HG03558 (cell line): ENCODE results near the gene HRH2.

Experiments
- ATAC-seq: cut with Tn5 transposase; IDR thresholded peaks from one replicate; pipeline ENCODE4 v1.9.1; 2021; ENCODE audit warnings: moderate number of reproducible peaks; ENCODE audit not compliant: unreplicated experiment; ENCODE audit errors: extremely low read depth

HRH2 gene

DNA sequence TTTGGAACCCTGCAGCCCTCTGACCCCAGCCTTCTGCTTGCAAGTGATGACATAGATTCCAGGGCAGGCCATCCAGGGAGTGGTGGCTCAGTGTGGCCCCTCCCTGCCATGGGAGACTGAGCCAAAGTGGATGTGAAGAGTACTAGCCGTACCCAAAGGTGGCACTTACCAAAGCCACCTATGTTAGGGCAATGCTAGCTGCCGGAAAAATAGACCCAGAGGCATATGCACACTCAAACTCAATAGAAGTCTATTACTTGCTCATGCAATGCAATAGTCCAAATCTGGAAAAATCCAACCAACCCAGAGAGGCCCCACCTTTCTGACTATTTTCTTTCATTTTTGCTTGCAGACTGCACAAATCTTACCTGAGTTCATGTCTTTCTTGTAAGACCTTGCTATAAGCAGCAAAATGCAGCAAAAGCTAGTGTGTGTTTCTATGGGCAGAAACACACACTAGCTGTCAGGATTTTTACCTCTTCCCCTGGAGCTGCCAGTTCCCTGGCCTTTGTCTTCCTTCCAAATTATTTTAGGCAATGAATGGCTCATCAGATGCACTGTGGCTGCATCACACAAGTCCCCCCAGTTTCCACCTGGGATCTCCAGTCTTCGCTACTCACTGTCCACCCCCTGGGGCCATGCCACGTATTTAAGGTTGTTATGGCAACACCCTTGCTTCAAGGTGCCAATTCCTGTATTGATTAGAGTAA lies 74.0 kb downstream of the HRH2 start:
- no peak for ATAC-seq

- ATAC-seq, result no peak
Measured at GRCh38 chr5:175733017-175733416, 75.1 kb downstream of the HRH2 start.

- no peak for ATAC-seq
Measured at GRCh38 chr5:175734016-175734415, 76.1 kb downstream of the HRH2 start.

DNA sequence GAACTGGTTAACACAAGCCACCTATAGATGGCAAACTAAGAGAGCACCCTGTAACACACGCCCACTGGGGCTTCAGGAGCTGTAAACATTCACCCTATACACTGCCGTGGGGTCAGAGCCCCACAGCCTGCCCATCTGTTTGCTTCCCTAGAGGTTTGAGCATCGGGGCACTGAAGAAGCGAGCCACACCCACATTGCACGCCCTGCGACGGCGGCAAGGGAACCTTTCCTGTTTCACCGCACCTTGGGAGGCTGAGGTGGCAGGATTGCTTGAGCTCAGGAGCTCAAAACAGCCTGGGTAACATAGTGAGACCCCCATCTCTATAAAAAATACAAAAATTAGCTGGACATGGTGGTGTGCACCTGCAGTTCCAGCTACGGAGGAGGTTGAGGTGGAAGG lies 76.6 kb downstream of the HRH2 start:
- no peak for ATAC-seq

- ATAC-seq, result no peak
Measured at GRCh38 chr5:175735701-175736100, 77.8 kb downstream of the HRH2 start.

- ATAC-seq, result no peak
Measured at GRCh38 chr5:175736652-175737051, 78.8 kb downstream of the HRH2 start.

DNA sequence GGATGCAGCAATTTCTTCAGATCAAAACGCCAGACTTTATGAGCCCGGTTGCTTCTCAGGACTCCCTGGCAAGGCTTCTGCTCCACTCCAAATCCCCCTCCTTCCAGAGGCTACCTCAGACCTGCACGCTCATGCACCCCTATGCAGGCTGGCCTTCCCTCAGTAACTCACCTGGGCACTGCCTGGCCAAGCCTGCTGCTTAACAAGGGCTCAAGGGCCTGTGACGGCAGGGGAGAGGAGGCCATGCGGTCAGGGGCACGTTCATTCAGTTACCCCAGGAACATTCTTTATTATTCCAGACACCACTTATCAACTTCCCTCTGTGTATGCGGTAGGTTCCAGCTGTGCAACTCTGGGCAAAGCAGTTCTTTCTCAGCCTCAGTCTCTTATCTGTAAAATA lies 79.6 kb downstream of the HRH2 start:
- ATAC-seq, result no peak

GRCh38 chr5:175738126-175738525 lies 80.3 kb downstream of the HRH2 start:
- ATAC-seq, result no peak

GRCh38 chr5:175738602-175739133 lies 80.8 kb downstream of the HRH2 start:
- ATAC-seq, result no peak

GRCh38 chr5:175740014-175740413 lies 82.1 kb downstream of the HRH2 start:
- no peak for ATAC-seq

GRCh38 chr5:175741556-175741955 lies 83.7 kb downstream of the HRH2 start:
- ATAC-seq, result no peak

DNA sequence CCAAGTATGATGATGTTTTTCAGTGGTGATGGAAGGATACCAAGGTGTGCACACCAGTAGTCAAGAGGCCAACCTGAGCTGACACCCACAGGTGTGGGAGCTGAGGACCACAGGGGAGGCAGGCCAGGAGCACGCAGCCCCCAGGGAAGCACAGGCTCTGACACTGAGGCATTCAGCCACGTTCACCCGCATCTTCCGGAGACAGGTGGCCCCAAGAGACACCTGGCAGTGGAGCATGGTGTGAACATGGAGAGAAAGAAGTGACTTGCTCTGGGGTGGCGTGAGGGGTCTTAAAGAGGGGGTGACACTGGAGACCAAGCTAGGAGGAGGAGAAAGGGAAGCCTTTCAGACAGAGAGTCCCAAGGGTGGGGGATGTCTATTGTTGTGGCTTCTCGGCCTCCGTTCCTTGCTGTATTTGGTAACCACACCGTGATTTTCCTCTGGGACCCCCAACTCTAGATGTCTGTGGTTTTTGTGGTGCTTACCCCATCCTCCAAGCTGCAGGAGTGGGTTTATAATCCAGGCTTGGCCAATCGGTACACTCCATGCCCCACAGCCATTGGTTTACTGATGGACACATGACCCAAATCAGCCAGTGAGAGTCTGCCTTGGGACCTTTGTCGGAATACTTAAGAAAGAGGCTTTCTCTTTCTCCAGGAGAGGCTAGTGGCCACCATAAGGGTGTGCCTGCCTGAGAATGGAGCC lies 84.6 kb downstream of the HRH2 start:
- no peak for ATAC-seq

DNA sequence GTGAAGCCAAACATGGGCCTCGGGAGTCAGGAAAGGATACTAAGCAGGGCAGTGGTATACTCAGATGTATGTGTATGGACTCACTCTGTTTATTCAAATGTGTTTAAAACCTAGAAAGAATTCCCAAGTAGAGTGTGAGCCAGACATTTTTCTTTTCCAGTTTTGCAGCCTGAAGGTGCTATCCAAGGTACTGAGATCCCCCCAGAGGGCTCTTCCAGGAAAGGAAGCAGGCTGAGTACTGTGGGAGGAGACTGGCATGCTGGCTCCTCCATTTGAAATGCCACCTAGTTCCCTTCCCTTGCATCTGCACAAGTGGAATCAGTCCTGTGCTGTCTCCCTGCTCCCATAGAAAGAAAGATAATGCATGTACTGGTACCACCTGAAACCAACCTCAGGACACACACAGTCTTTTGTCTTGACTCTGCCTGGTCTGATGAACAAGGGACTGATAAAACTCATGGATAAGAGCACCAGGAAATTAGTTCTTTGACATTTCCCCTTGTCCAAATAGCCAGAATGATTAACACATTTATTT lies 85.9 kb downstream of the HRH2 start:
- ATAC-seq, result no peak

DNA sequence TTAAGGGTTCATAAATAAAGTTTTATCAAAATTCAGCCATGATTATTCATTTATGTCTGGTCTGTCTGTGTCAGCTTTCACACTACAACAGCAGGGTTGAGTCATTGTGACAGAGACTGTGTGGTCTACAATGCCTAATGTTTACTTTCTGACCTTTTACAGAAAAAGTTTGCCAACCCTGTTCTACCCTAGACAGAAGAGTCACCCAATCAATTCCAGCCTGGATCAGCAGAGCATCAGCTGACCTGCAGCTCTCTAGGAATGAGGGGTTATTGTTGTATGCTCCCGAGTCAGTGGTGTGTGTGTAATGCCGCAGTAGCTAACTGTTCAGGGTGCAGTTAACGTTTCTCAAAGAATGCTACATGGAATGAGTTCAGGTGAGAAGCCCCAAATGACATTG lies 87.3 kb downstream of the HRH2 start:
- no peak for ATAC-seq

- no peak for ATAC-seq
Measured at GRCh38 chr5:175746851-175747250, 89.0 kb downstream of the HRH2 start.

DNA sequence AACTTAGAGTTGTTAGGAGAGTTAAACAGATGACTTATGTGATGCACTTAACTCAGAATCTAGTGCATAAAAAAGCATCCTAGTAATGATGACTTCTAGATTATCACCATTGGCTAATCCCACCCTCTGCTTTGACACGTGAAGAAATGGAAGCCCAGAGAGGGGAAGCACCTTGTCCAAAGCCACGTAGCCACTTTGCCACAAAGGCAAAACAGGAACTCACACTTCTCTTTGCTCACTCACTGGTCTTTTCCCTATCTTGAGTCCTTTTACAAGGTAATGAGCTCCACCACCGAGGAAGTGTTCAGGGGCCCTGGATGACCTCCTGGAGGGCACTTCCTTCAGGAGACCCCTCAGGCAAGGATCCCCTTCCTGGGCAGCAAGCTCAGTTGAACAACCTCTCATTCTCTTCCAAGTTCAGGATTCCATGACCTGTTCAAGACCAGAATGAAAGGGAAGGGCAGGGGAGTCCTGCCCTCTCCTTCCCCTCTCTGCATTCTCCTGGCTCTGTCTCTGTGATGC lies 89.7 kb downstream of the HRH2 start:
- no peak for ATAC-seq

DNA sequence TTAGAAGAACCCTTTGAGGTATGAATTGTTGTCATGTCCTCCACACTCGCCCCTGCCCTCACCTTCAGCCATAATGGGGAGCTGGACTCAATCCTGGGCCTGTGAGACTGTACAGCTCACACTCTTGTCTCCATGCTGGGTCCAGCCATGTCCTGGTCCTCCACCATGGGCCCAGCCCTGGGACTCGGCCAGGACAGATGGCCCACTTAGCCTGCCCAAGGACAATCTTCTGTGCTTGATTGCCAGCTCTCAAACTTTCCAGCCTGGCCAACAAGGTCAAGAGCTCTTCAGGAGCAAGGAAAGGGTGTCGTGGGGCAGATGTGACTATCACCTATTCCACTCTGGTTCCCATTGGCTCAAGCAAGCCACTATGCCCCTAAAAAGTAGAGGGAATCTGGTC lies 90.8 kb downstream of the HRH2 start:
- no peak for ATAC-seq

- ATAC-seq, result no peak
Measured at GRCh38 chr5:175749591-175749990, 91.7 kb downstream of the HRH2 start.

GRCh38 chr5:175750511-175750931 lies 92.7 kb downstream of the HRH2 start:
- ATAC-seq, result no peak

- no peak for ATAC-seq
Measured at GRCh38 chr5:175751369-175751768, 93.5 kb downstream of the HRH2 start.

GRCh38 chr5:175752826-175753535 lies 95.1 kb downstream of the HRH2 start:
- no peak for ATAC-seq
